SHP77 (cell line): ENCODE results near the gene RC3H1.

Experiments
- DNase-seq, 2 experiments: peaks; one replicate each; lab custom pipeline; 2025; lab: John Stamatoyannopoulos, UW

The RC3H1 gene

DNA sequence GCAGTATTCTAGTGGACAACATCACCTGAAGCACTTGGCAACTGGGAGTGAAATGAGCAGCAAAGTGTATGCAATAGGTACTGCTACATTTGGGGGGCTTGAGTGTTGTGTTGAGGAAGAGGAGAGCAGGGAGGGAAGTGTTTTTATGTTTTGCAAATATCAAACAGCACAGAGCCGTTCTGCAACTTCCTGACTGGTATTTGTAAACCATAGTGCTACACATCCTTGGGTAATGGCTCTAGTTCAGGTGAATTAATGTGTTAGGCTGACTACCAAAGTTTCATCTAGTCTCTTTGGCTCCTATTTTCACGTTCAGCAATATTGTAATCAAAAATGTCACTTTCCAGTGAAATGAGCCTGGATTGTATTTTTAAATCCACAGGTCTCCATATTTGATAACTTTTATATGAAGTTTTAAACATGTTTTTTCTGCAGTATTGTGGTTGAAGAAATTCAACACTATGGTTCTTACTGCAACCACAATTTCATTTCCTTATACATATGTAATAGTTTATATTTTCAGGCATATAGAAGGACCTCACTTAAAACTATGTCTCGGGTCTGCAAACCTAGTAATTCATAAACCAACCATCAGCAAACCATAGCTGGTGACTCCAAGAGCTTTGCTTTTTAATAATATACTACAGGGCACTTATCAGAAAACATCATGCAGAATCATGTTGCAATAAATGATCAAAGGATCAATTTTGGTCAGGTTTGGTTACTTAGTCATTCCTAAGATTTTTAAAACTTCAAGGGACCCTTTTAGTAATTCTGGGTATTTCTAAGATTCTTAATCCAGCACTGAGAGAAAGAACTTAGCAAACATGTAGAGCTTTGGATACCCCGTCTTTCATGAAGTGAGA lies 135.2 kb downstream of the RC3H1 start:
- DNase-seq: no peak

- no peak for DNase-seq
These were observed 137.5 kb downstream of the RC3H1 start for GRCh38 chr1:173884701-173885100.
